T-cell (primary cell): ENCODE measurements around the gene ASPA. TPM values are rescaled to one million over a fixed set of nuclear protein-coding genes. Genes with fewer than 3 reads are reported as not detected.

Source experiments
- ATAC-seq, 4 experiments: fragments of 200-7000 bp in 3 of 4; fragments of 150-1000 bp in 1 of 4; cut with Tn5 transposase; replicated peaks in 1 of 4; 1 replicate in 3 of 4; 2 replicates in 1 of 4; pipeline ENCODE4 v1.10.0; 2021; ENCODE audit warnings: moderate library complexity in 3 of 4, mild to moderate bottlenecking in 2 of 4, moderate number of reproducible peaks in 1 of 4
- CTCF ChIA-PET, 2 donors: fragments of 300-600 bp; sonication (Branson Sonifier 250); formaldehyde crosslinking; loops; one replicate each; lab custom pipeline; 2022; ENCODE audit warnings: antibody characterized with exemption in 2 of 2; lab: Charles Lee
- POLR2A ChIA-PET, 2 donors: fragments of 300-600 bp; sonication (Branson Sonifier 250); formaldehyde crosslinking; loops; one replicate each; lab custom pipeline; 2022; ENCODE audit warnings: antibody characterized with exemption in 2 of 2; lab: Charles Lee
- DNase-seq, 35 experiments: peaks; one replicate each; pipeline versions ENCODE4 v3.0.0 to v3.0.0-alpha.2; 2013 to 2023
- H3K27ac ChIP-seq: one replicate; pipeline ENCODE4 v1.5.1; 2013; ENCODE audit warnings: low read length
- H3K27me3 ChIP-seq, 2 experiments: replicated peaks in 1 of 2; 1 replicate in 1 of 2; 2 replicates in 1 of 2; pipeline versions ENCODE4 v1.6.1 to v1.7.0; 2013; ENCODE audit warnings: low read length in 1 of 2, mixed read lengths in 1 of 2; ENCODE audit not compliant: control insufficient read depth in 2 of 2, insufficient read depth in 2 of 2; ENCODE audit errors: extremely low read depth in 1 of 2
- H3K36me3 ChIP-seq, 2 donors: 1 replicate in 1 of 2; 2 replicates in 1 of 2; pipeline versions ENCODE4 v1.6.1 to v1.7.0; 2013; ENCODE audit warnings: low read length in 1 of 2; ENCODE audit not compliant: control insufficient read depth in 2 of 2, insufficient read depth in 1 of 2; ENCODE audit errors: extremely low read depth in 1 of 2
- H3K4me1 ChIP-seq, 2 experiments: 1 replicate in 1 of 2; 2 replicates in 1 of 2; pipeline versions ENCODE4 v1.6.1 to v1.7.0; 2013; ENCODE audit warnings: low read length in 2 of 2, mixed read lengths in 1 of 2; ENCODE audit not compliant: insufficient read depth in 2 of 2, control insufficient read depth in 1 of 2; ENCODE audit errors: extremely low read depth in 1 of 2
- H3K4me3 ChIP-seq, 2 donors: 1 replicate in 1 of 2; 2 replicates in 1 of 2; pipeline versions ENCODE4 v1.5.1 to v1.7.0; 2013; ENCODE audit warnings: mild to moderate bottlenecking in 2 of 2, low read length in 1 of 2, moderate library complexity in 1 of 2; ENCODE audit not compliant: control insufficient read depth in 1 of 2; ENCODE audit errors: extremely low read depth in 1 of 2
- H3K9me3 ChIP-seq: 2 replicates; pipeline ENCODE4 v1.7.0; 2013
- H3K27ac Mint-ChIP-seq, 2 donors: one replicate each; pipeline ENCODE4 v1.8.0; 2020 to 2021; ENCODE audit warnings: mild to moderate bottlenecking in 2 of 2, mixed read lengths in 2 of 2
- H3K27me3 Mint-ChIP-seq, 2 donors: one replicate each; pipeline ENCODE4 v1.8.0; 2021 to 2022; ENCODE audit warnings: mixed read lengths in 2 of 2
- H3K36me3 Mint-ChIP-seq: one replicate; pipeline ENCODE4 v1.8.0; 2021; ENCODE audit warnings: mixed read lengths
- H3K4me1 Mint-ChIP-seq, 3 donors: one replicate each; pipeline ENCODE4 v1.8.0; 2020 to 2022; ENCODE audit warnings: mixed read lengths in 3 of 3, mild to moderate bottlenecking in 1 of 3
- H3K4me3 Mint-ChIP-seq, 3 donors: one replicate each; pipeline ENCODE4 v1.8.0; 2020 to 2022; ENCODE audit warnings: mild to moderate bottlenecking in 3 of 3, mixed read lengths in 3 of 3, moderate library complexity in 3 of 3
- H3K9me3 Mint-ChIP-seq, 3 donors: one replicate each; pipeline ENCODE4 v1.8.0; 2020 to 2022; ENCODE audit warnings: mixed read lengths in 3 of 3
- WGBS: methylation state at CpG from one replicate; pipeline ENCODE4 v1.1.5; 2013; ENCODE audit warnings: missing lambda C conversion rate; ENCODE audit not compliant: insufficient coverage; 5-methylcytosine and 5-hydroxymethylcytosine counted together
- total RNA-seq, 35 experiments: library from RNA in 6 of 35; stranded (reverse) in 6 of 35; fragments of 120-200 nt in 1 of 35; gene quantifications; one replicate each; pipeline versions ENCODE4 v1.2.1 to v1.2.4 and lab custom pipeline; 2013 to 2026

ASPA gene
- total RNA-seq, 5 donors from 2014 or later (not counting 1 experiment from before 2014, with no cell fraction given) = not detected

DNA sequence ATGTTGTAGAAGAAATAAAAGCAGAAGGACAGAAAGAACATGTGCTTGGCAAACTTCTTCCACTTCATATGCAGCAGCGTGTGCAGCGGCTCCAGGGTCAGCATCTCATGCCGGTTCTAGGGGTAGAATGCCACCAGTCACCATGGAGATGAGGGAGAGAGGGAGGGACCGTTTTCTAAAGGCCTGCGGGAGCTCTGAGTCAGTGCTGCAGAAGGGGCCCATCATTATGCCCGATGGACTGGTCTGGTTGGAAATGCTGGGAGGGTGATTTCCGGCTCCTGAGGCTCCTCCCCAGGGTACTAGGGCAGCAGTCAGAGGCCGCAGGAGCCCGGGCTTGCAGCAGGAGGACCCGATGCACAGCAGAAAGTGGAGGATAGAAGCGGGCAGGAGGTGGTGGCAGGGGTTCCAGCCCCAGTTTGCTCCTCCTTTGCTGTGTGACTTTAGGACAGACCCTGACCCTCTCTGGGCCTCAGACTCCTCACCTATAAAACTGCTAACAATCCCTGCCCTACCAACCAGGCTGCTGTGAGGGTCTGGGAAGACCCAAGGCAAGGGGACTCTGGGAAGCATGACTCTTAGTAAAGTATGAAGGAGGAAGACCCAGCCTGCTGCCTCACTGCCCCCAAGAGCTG lies 53.2 kb downstream of the ASPA start:
- 72% methylated on average over 4 of the region's 11 CpGs for WGBS
- POLR2A ChIA-PET = no interaction called here

DNA sequence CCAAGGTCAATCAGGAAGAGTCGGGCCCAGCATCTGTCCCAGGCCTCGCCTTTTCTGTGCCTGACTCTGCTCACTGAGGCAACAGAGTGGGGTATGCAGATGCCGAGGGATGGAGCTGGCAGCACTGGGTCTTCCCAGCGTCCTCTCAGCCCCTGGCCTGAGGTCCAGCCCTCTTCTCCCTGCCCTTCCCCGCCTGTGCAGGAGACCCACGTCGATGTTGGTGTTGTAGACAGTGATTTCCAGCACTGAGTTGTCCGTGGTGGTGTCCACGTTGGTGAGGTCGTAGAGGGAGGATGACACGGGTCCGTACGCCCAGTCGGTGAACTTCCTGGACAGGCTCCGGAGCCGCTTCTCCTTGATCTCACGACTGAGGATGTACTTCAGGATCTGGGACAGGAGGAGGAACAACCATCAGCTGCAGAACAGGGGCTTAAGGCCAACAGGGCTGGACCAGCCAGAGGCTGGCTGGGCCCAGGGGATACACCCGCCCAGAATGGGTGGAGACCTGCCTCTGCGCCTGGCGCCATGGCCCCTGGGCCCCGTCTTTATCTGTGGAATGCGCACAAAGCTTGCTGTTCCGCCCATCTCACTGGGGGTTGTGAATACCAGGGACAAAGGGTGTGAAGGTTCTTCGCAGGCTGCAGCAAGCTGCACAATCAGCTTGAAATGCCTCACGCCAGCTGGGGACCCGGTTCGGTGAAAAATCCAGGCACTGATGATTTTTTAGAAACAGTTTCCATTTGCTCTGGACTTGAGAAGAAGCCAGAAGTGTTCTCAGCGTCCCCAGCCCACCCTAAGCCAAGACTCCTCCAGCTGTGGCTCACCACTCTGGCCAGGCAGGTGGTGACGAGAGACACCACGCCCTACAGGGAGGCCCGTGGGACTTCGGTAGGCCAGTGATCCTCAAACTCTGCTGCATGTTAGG lies 54.3 kb downstream of the ASPA start:
- ATAC-seq (no peak), DNase-seq (no peak)
- no peaks in the 10 kb centered on the region for H3K9me3 ChIP-seq
- no peaks in the 10 kb centered on the region for H3K9me3 Mint-ChIP-seq
- H3K27ac ChIP-seq = no peak overlapping the region
- peaks cover 0 to 8% of the 10 kb centered on the region in 2 experiments for H3K4me1 ChIP-seq
- H3K4me1 Mint-ChIP-seq = peaks cover 0 to 6% (median 5%) of the 10 kb centered on the region in 3 donors
- no peak overlapping the region for H3K4me3 Mint-ChIP-seq
- no peak overlapping the region for H3K4me3 ChIP-seq
- peaks cover 4 to 6% of the 10 kb centered on the region in 2 donors for H3K27me3 Mint-ChIP-seq
- WGBS = 83% methylated on average over 28 of the region's 32 CpGs
- H3K27me3 ChIP-seq = peaks cover 0 to 44% of the 10 kb centered on the region in 2 experiments
- no peak overlapping the region for H3K27ac Mint-ChIP-seq
- no peaks in the 10 kb centered on the region for H3K36me3 Mint-ChIP-seq
- ChIA-PET POLR2A (no interaction called here), CTCF (no interaction called here)
- no peaks in the 10 kb centered on the region for H3K36me3 ChIP-seq

More for the DNA sequence above, 53.2 kb downstream of the ASPA start:
- Histone ChIP-seq H3K36me3 (no peaks in the 10 kb centered on the region), H3K9me3 (no peaks in the 10 kb centered on the region), H3K27me3 (peaks cover 0 to 38% of the 10 kb centered on the region in 2 experiments), H3K27ac (no peak overlapping the region), H3K4me3 (no peak overlapping the region), H3K4me1 (no peaks in the 10 kb centered on the region)
- Mint-ChIP-seq H3K27ac (no peak overlapping the region), H3K9me3 (no peaks in the 10 kb centered on the region), H3K36me3 (no peaks in the 10 kb centered on the region), H3K27me3 (peaks cover 4 to 7% of the 10 kb centered on the region in 2 donors), H3K4me3 (no peak overlapping the region), H3K4me1 (peaks cover 0 to 1% (median 0%) of the 10 kb centered on the region in 3 donors)
- ATAC-seq (no peak), DNase-seq (no peak)
- CTCF ChIA-PET = no interaction called here

DNA sequence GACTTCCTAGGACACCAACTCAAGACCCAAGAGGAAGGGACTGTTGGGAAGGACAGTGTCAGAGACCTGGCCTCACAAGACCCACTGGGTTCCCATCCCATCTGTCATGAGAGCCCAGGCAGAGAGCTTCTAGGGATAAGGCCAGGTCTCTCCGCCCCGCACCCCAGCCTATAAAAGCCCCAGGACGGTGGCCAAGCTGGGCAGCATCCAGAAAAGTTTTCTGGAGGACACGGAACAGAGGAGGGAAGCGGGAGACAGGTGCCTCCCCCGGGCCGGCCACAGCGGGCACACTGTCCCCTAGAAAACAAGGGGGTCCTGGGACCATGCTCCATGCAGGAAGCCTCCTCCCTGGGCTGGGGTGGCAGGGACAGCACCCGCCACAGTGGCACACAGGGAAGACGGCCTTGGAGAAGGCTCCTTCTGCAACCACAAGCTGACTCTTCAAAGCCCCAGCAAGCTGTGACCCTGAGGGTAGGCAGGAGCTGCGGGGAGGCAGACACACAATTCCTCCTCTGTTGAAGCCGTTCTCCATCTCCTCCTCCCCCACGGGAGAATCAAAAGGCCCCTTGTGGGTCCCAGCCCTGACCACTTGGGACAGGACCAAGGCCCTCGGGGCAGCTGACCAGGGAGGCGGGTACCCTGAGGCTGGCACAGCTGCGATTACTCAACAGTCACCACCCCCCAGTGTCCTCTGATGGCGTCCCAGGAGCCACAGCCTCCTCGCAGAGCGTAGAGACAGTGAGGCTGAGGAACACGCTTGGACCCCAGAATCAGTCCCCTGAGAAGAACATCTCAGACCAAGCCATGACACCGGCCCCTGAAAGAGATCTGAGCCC lies 55.7 kb downstream of the ASPA start:
- no peak overlapping the region for H3K4me3 Mint-ChIP-seq
- Histone ChIP-seq H3K27ac (no peak overlapping the region), H3K36me3 (no peaks in the 10 kb centered on the region), H3K27me3 (peaks cover 0 to 50% of the 10 kb centered on the region in 2 experiments), H3K4me1 (peaks cover 0 to 16% of the 10 kb centered on the region in 2 experiments), H3K4me3 (no peak overlapping the region), H3K9me3 (no peaks in the 10 kb centered on the region)
- peaks cover 4 to 9% of the 10 kb centered on the region in 2 donors for H3K27me3 Mint-ChIP-seq
- WGBS = 83% methylated on average over 17 of the region's 21 CpGs
- ATAC-seq = no peak
- no peaks in the 10 kb centered on the region for H3K36me3 Mint-ChIP-seq
- POLR2A ChIA-PET = no interaction called here
- no peak for DNase-seq
- no peaks in the 10 kb centered on the region for H3K9me3 Mint-ChIP-seq
- CTCF ChIA-PET = no interaction called here
- H3K27ac Mint-ChIP-seq = no peak overlapping the region
- H3K4me1 Mint-ChIP-seq = peaks cover 1 to 8% (median 5%) of the 10 kb centered on the region in 3 donors

DNA sequence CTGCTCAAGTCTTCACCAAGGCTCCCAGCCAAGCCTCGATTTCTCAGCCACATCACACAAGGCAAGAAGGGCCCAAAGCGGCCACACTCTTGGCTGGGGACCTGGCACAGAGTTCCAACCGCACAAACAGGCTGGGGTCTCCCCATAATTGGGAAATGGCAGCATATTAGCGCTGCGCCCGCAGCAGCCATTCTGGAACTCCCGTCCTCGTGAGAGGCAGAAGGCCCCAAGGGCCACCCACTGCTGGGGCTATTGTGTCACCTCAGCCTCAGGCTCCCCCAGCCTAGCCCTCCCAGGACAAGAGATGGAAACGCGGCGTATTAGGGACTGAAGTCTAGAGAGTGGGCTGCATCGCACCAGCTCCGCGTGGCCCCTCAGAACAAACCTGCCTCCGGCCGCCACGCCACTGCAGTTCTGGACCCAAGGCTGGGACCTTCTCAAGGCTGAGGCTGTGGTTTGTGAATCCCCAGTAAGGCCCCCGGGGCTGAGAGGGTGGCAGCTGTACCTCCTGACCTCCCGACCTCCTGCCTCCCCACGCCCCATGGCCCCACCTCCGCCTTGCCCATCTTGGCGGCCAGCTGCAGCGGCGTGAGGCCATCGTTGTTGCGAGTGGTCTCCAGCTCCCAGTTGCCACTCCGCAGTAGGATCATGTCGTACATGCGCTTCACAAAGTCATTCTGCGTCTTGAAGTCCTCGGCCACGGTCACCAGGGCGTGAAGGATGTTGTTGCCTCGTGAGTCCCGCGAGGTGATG lies 56.5 kb downstream of the ASPA start:
- Histone ChIP-seq H3K36me3 (no peaks in the 10 kb centered on the region), H3K27ac (no peak overlapping the region), H3K4me3 (no peak overlapping the region), H3K9me3 (no peaks in the 10 kb centered on the region), H3K27me3 (peaks cover 0 to 50% of the 10 kb centered on the region in 2 experiments), H3K4me1 (peaks cover 0 to 16% of the 10 kb centered on the region in 2 experiments)
- H3K36me3 Mint-ChIP-seq = no peaks in the 10 kb centered on the region
- H3K9me3 Mint-ChIP-seq = no peaks in the 10 kb centered on the region
- 86% methylated on average over 36 of the region's 36 CpGs for WGBS
- H3K27me3 Mint-ChIP-seq = peaks cover 2 to 10% of the 10 kb centered on the region in 2 donors
- H3K4me3 Mint-ChIP-seq = no peak overlapping the region
- no peak overlapping the region for H3K27ac Mint-ChIP-seq
- H3K4me1 Mint-ChIP-seq = peaks cover 1 to 8% (median 5%) of the 10 kb centered on the region in 3 donors
- no peak for DNase-seq
- ChIA-PET CTCF (no interaction called here), POLR2A (no interaction called here)
- ATAC-seq = no peak

DNA sequence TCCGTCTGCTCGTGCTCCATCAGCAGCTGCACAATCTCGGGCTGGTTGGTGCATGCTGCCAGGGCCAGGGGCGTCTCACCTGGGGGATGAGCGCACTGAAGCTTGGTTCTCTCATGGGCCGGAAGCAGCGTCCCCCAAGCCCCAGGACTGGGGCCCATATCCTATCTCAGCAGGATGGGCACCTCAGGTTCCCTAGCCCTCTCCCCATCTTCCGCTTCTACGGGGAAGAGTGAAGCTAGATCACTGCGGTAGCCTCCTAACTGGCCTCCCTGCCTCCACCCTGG lies 57.0 kb downstream of the ASPA start:
- no peaks in the 10 kb centered on the region for H3K9me3 Mint-ChIP-seq
- peaks cover 0 to 10% of the 10 kb centered on the region in 2 donors for H3K27me3 Mint-ChIP-seq
- CTCF ChIA-PET = no interaction called here
- Histone ChIP-seq H3K9me3 (no peaks in the 10 kb centered on the region), H3K27ac (no peak overlapping the region), H3K4me3 (no peak overlapping the region), H3K4me1 (peaks cover 0 to 16% of the 10 kb centered on the region in 2 experiments), H3K36me3 (no peaks in the 10 kb centered on the region), H3K27me3 (peaks cover 0 to 50% of the 10 kb centered on the region in 2 experiments)
- no peak overlapping the region for H3K4me3 Mint-ChIP-seq
- ATAC-seq = no peak
- no peaks in the 10 kb centered on the region for H3K36me3 Mint-ChIP-seq
- POLR2A ChIA-PET = no interaction called here
- H3K27ac Mint-ChIP-seq = no peak overlapping the region
- no peak for DNase-seq
- H3K4me1 Mint-ChIP-seq = peaks cover 1 to 8% (median 5%) of the 10 kb centered on the region in 3 donors
- WGBS = 79% methylated on average over 10 of the region's 10 CpGs
